Activated CD4-positive, alpha-beta memory T cell treated with anti-CD3 and anti-CD28 coated beads for 36 hours (primary cell): ENCODE results near the gene LTO1. TPM values are rescaled to one million over a fixed set of nuclear protein-coding genes. Genes with fewer than 3 reads are reported as not detected.
A peak's percentile ranks its signal among the peaks of the same experiment; 100 is the strongest.

ENCODE experiments used
- CTCF ChIA-PET: fragments of 350-600 bp; sonication (Branson Sonifier 250); formaldehyde crosslinking; loops from one replicate; lab custom pipeline; 2021; ENCODE audit warnings: antibody characterized with exemption, inconsistent platforms; lab: Charles Lee
- POLR2A ChIA-PET: fragments of 350-600 bp; sonication (Branson Sonifier 250); formaldehyde crosslinking; loops from one replicate; lab custom pipeline; 2021; ENCODE audit warnings: antibody characterized with exemption; lab: Charles Lee
- DNase-seq: peaks from one replicate; pipeline ENCODE4 v3.0.0-alpha.2; 2020
- H3K27ac Mint-ChIP-seq: one replicate; pipeline ENCODE4 v1.8.0; 2021; ENCODE audit warnings: mixed read lengths
- H3K27me3 Mint-ChIP-seq: one replicate; pipeline ENCODE4 v1.8.0; 2021; ENCODE audit warnings: mixed read lengths
- H3K36me3 Mint-ChIP-seq: one replicate; pipeline ENCODE4 v1.8.0; 2021; ENCODE audit warnings: mixed read lengths
- H3K4me1 Mint-ChIP-seq: one replicate; pipeline ENCODE4 v1.8.0; 2021; ENCODE audit warnings: low read depth, mixed read lengths
- H3K4me3 Mint-ChIP-seq: one replicate; pipeline ENCODE4 v1.8.0; 2021; ENCODE audit warnings: mild to moderate bottlenecking, mixed read lengths
- H3K9me3 Mint-ChIP-seq: one replicate; pipeline ENCODE4 v1.8.0; 2021; ENCODE audit warnings: mixed read lengths
- intact Hi-C: fragments of 100-400 bp; cut with micrococcal nuclease; formaldehyde crosslinking; loops from one replicate; pipeline ENCODE4 v1.15.1; 2023
- total RNA-seq, 2 experiments: library from RNA; stranded (reverse); gene quantifications; one replicate each; pipeline ENCODE4 v1.2.3, GENCODE V29; 2021

The LTO1 gene
- total RNA-seq, 2 experiments from 2014 or later, result 16.3 to 16.7 TPM

DNA sequence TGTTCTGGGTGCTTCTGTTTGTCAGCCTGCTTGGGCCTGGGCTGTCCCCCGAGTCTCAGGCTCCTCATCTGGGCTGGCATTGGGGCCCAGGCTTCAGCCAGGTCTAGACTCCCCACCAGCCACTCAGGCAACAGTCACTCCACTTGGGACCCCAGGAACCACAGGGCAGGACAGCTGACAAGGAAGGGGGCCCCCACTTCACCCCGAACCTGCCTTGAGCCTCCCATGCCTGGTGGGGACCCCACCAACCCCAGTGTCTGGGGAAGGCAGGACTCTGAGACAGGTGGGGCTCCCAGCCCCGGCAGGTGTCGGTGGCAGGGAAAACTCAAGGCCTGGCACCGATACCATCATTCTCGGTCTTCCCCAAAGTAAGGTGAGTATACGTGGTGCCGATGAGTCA lies 11.7 kb upstream of the LTO1 start:
- Mint-ChIP-seq H3K27me3 (peaks cover 24% of the 10 kb centered on the region), H3K4me1 (peaks cover 10% of the 10 kb centered on the region), H3K36me3 (peaks cover 2% of the 10 kb centered on the region), H3K27ac (no peak overlapping the region), H3K4me3 (no peak overlapping the region), H3K9me3 (no peaks in the 10 kb centered on the region)
- DNase-seq, result no peak
- intact Hi-C loops, result loop anchor here (1.0 to 5.0 kb wide), 2 partner anchors 155 to 201 kb away; no protein-coding TSS in a partner anchor
- ChIA-PET POLR2A (no interaction called here), CTCF (interaction anchor here (0.8 to 2.7 kb wide), 3 partner anchors 11 to 201 kb away, joined by 3 to 11 read pairs (median 3); partner anchors contain the start of gene LTO1)

DNA sequence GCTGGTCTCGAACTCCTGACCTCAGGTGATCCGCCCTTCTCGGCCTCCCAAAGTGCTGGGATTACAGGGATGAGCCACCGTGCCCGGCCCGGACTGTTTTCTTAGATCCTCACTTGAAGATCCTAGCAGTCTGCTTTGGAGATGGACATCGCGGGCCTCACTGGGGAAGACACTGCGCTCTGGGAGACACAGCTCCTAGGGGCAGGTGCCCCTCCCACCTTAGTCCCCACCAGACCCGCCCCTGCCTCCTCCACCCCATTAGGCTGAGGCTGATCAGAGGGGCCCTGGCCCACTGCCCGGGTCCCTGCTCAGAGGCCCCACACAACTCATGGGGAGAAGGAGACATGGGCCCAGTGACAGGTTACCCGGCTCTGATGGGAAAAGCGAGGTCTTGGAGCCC lies 11.3 kb upstream of the LTO1 start:
- POLR2A ChIA-PET, result no interaction called here
- intact Hi-C loops, result loop anchor here (1.0 to 5.0 kb wide), 2 partner anchors 156 to 202 kb away; no protein-coding TSS in a partner anchor
- Mint-ChIP-seq H3K36me3 (no peaks in the 10 kb centered on the region), H3K9me3 (no peaks in the 10 kb centered on the region), H3K27ac (no peak overlapping the region), H3K4me3 (no peak overlapping the region), H3K4me1 (peaks cover 10% of the 10 kb centered on the region), H3K27me3 (peaks cover 20% of the 10 kb centered on the region)
- no peak for DNase-seq
- CTCF ChIA-PET, result interaction anchor here (0.6 to 2.7 kb wide), 5 partner anchors 11 to 227 kb away, joined by 3 to 11 read pairs (median 3); partner anchors contain the start of gene LTO1

- Mint-ChIP-seq H3K27ac (no peak overlapping the region), H3K4me1 (peaks cover 10% of the 10 kb centered on the region), H3K4me3 (no peak overlapping the region), H3K9me3 (no peaks in the 10 kb centered on the region), H3K36me3 (no peaks in the 10 kb centered on the region), H3K27me3 (peaks cover 13% of the 10 kb centered on the region)
- DNase-seq, result no peak
- intact Hi-C loops, result loop anchor here (5.0 kb wide), 1 partner anchor 157 kb away; no protein-coding TSS in a partner anchor
- POLR2A ChIA-PET, result no interaction called here
- CTCF ChIA-PET, result interaction anchor here (1.1 to 2.7 kb wide), 3 partner anchors 10 to 228 kb away, joined by 4 to 11 read pairs (median 5); partner anchors contain the start of gene LTO1
Measured at GRCh38 chr11:69685348-69685747, 10.2 kb upstream of the LTO1 start.

GRCh38 chr11:69684651-69685050 lies 9.5 kb upstream of the LTO1 start:
- peaks cover 9% of the 10 kb centered on the region for H3K27me3 Mint-ChIP-seq
- no peaks in the 10 kb centered on the region for H3K9me3 Mint-ChIP-seq
- intact Hi-C loops, result loop anchor here (5.0 kb wide), 1 partner anchor 158 kb away; no protein-coding TSS in a partner anchor
- no peak overlapping the region for H3K27ac Mint-ChIP-seq
- H3K36me3 Mint-ChIP-seq, result no peaks in the 10 kb centered on the region
- peaks cover 10% of the 10 kb centered on the region for H3K4me1 Mint-ChIP-seq
- POLR2A ChIA-PET, result no interaction called here
- DNase-seq, result no peak
- CTCF ChIA-PET, result interaction anchor here (1.1 to 2.7 kb wide), 3 partner anchors 9 to 204 kb away, joined by 3 to 11 read pairs (median 5); partner anchors contain the start of gene LTO1
- H3K4me3 Mint-ChIP-seq, result no peak overlapping the region

- H3K36me3 Mint-ChIP-seq, result no peaks in the 10 kb centered on the region
- POLR2A ChIA-PET, result no interaction called here
- DNase-seq, result no peak
- H3K27ac Mint-ChIP-seq, result no peak overlapping the region
- peaks cover 10% of the 10 kb centered on the region for H3K4me1 Mint-ChIP-seq
- intact Hi-C loops, result no loop called here
- CTCF ChIA-PET, result interaction anchor here (1.3 to 1.7 kb wide), 2 partner anchors 13 to 205 kb away, joined by 3 to 7 read pairs; no protein-coding TSS in a partner anchor
- H3K4me3 Mint-ChIP-seq, result no peak overlapping the region
- no peaks in the 10 kb centered on the region for H3K9me3 Mint-ChIP-seq
- H3K27me3 Mint-ChIP-seq, result peaks cover 4% of the 10 kb centered on the region
Measured at GRCh38 chr11:69683764-69684333, 8.7 kb upstream of the LTO1 start.

DNA sequence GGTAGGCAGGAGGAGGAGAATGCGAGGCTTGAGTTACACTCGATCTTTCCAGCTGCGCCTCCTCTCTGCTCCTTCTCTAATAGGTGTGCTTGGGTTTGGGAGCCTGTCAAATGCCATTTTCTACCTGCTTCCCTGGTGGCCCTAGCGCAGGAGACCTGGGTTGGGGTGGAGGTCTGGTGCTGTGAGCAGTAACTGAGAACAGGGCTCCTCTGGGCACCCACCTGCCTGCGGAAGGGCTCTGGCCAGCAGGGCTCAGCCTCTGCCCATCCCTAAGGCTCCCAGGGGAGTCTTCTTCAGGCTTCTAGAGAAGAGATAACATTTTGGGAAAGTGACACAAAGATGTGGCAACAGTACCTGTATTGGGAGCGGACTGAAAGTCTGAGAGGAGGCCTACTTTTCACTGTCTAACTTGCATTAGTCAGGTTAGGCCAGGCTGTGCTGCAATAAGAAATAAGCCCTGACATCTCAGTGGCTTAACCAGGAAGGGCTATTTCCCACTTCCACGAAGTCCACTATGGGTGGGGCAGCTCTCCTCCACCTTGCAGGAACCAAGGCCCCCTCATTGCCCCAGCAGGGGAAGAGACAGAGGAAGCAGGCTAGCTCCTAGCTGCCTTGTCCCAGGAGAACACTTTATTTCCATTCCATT lies 7.7 kb upstream of the LTO1 start:
- no peak for DNase-seq
- POLR2A ChIA-PET, result no interaction called here
- CTCF ChIA-PET, result interaction anchor here (1.7 kb wide), 1 partner anchor 12 kb away, joined by 7 read pairs; no protein-coding TSS in a partner anchor
- H3K4me1 Mint-ChIP-seq, result peaks cover 3% of the 10 kb centered on the region
- H3K4me3 Mint-ChIP-seq, result no peak overlapping the region
- intact Hi-C loops, result no loop called here
- no peak overlapping the region for H3K27ac Mint-ChIP-seq
- no peaks in the 10 kb centered on the region for H3K9me3 Mint-ChIP-seq
- H3K36me3 Mint-ChIP-seq, result no peaks in the 10 kb centered on the region
- H3K27me3 Mint-ChIP-seq, result peaks cover 6% of the 10 kb centered on the region

DNA sequence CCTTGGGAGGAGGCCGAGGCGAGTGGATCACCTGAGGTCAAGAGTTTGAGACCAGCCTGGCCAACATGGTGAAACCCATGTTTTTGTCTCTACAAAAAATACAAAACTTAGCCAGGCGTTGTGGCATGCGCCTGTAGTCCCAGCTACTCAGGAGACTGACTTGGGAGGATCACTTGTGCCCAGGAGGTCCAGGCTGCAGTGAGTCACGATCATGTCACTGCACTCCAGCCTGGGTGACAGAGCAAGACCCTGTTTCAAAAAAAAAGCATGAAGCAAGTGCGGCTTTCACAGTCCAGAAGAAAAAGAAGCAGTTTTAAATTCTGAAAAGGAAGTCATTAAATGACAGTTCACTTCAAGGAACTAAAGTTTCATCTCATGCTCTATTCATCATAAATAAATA lies 7.1 kb upstream of the LTO1 start:
- no peak overlapping the region for H3K4me3 Mint-ChIP-seq
- H3K4me1 Mint-ChIP-seq, result peaks cover 3% of the 10 kb centered on the region
- peaks cover 6% of the 10 kb centered on the region for H3K27me3 Mint-ChIP-seq
- DNase-seq, result no peak
- no peaks in the 10 kb centered on the region for H3K9me3 Mint-ChIP-seq
- POLR2A ChIA-PET, result no interaction called here
- intact Hi-C loops, result no loop called here
- CTCF ChIA-PET, result no interaction called here
- no peaks in the 10 kb centered on the region for H3K36me3 Mint-ChIP-seq
- no peak overlapping the region for H3K27ac Mint-ChIP-seq

GRCh38 chr11:69680688-69681087 lies 5.5 kb upstream of the LTO1 start:
- Mint-ChIP-seq H3K9me3 (no peaks in the 10 kb centered on the region), H3K4me3 (no peak overlapping the region), H3K27me3 (peaks cover 2% of the 10 kb centered on the region), H3K36me3 (no peaks in the 10 kb centered on the region), H3K4me1 (peaks cover 2% of the 10 kb centered on the region), H3K27ac (no peak overlapping the region)
- CTCF ChIA-PET, result interaction anchor here (2.5 kb wide), 1 partner anchor 10 kb away, joined by 10 read pairs; no protein-coding TSS in a partner anchor
- intact Hi-C loops, result no loop called here
- no peak for DNase-seq
- POLR2A ChIA-PET, result no interaction called here

GRCh38 chr11:69677749-69678148 lies 2.6 kb upstream of the LTO1 start:
- intact Hi-C loops, result no loop called here
- POLR2A ChIA-PET, result no interaction called here

DNA sequence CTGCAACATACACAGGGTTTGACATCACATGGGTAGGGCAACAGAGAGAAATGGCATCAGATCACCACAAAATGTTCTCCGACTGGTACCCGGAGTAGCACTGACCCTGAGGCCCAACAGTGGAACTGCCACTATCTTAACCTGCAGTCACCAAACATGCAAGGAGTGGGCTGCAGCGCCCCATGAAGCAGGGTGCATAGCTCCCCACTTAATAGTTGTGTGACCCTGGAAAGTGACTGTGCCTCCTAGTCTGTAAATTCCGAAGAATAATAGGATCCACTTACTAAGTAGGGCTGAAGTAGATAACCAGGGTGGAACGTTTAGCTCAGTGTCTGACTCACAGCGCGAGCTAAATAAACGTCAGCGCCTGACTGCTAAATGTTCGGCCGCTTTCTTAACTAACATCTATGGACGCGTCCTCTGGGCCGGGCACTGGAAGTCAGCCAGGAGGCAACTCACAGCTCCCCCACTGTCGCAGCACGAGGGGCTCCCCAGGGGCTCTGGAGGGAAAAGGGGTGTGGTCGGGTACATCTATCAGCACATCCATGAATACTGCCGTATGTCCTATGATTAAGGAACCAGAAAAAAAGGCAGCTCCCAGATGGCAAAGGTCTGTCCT lies 777 bp downstream of the LTO1 start:
- Mint-ChIP-seq H3K4me3 (peak overlapping the region; percentile 90), H3K27ac (peak overlapping the region; percentile 73), H3K4me1 (peaks cover 27% of the 10 kb centered on the region), H3K27me3 (peaks cover 2% of the 10 kb centered on the region), H3K9me3 (no peaks in the 10 kb centered on the region), H3K36me3 (peaks cover 13% of the 10 kb centered on the region)
- peak; percentile 37 for DNase-seq
- intact Hi-C loops, result no loop called here
- POLR2A ChIA-PET, result interaction anchor here (1.4 kb wide), 2 partner anchors 231 to 529 kb away, joined by 3 to 7 read pairs; partner anchors contain the start of gene FADD
- CTCF ChIA-PET, result interaction anchor here (0.7 to 2.9 kb wide), 7 partner anchors 12 to 573 kb away, joined by 3 to 11 read pairs (median 4); no protein-coding TSS in a partner anchor

More at GRCh38 chr11:69677749-69678148, 2.6 kb upstream of the LTO1 start:
- H3K4me1 Mint-ChIP-seq, result peaks cover 16% of the 10 kb centered on the region
- H3K27ac Mint-ChIP-seq, result no peak overlapping the region
- no peaks in the 10 kb centered on the region for H3K9me3 Mint-ChIP-seq
- no peak overlapping the region for H3K4me3 Mint-ChIP-seq
- CTCF ChIA-PET, result no interaction called here
- peaks cover 2% of the 10 kb centered on the region for H3K27me3 Mint-ChIP-seq
- DNase-seq, result no peak
- no peaks in the 10 kb centered on the region for H3K36me3 Mint-ChIP-seq

GRCh38 chr11:69671734-69672465 lies 3.3 kb downstream of the LTO1 start:
- ChIA-PET CTCF (interaction anchor here (0.6 to 2.4 kb wide), 6 partner anchors 11 to 589 kb away, joined by 3 to 11 read pairs (median 8); no protein-coding TSS in a partner anchor), POLR2A (no interaction called here)
- DNase-seq, result no peak
- Mint-ChIP-seq H3K27me3 (no peaks in the 10 kb centered on the region), H3K27ac (no peak overlapping the region), H3K9me3 (no peaks in the 10 kb centered on the region), H3K4me3 (no peak overlapping the region), H3K36me3 (peaks cover 25% of the 10 kb centered on the region), H3K4me1 (peaks cover 27% of the 10 kb centered on the region)
- intact Hi-C loops, result no loop called here
